Activated CD4-positive, alpha-beta T cell treated with anti-CD3 and anti-CD28 coated beads, Interleukin-10, Interleukin-2, amounts not matched to agents 100 ng/mL and 50 ng/mL, durations not matched to agents 16 hours and 8 hours (primary cell): Measurements from ENCODE around the gene TNNT3.
"Not testable (repeated sequence)": the region's sequence is repeated elsewhere in the genome, so short reads cannot be mapped to it uniquely, and the experiment has no call there.

Experiments used
- DNase-seq: peaks from one replicate; pipeline ENCODE4 v3.0.0-alpha.2; 2020

The TNNT3 gene

GRCh38 chr11:1936072-1936780 is 16.7 kb downstream of the TNNT3 start:
- DNase-seq, result no peak

GRCh38 chr11:1936781-1937615 is 17.5 kb downstream of the TNNT3 start:
- DNase-seq, result no peak

GRCh38 chr11:1937616-1938342 is 18.3 kb downstream of the TNNT3 start:
- DNase-seq, result no peak

DNA sequence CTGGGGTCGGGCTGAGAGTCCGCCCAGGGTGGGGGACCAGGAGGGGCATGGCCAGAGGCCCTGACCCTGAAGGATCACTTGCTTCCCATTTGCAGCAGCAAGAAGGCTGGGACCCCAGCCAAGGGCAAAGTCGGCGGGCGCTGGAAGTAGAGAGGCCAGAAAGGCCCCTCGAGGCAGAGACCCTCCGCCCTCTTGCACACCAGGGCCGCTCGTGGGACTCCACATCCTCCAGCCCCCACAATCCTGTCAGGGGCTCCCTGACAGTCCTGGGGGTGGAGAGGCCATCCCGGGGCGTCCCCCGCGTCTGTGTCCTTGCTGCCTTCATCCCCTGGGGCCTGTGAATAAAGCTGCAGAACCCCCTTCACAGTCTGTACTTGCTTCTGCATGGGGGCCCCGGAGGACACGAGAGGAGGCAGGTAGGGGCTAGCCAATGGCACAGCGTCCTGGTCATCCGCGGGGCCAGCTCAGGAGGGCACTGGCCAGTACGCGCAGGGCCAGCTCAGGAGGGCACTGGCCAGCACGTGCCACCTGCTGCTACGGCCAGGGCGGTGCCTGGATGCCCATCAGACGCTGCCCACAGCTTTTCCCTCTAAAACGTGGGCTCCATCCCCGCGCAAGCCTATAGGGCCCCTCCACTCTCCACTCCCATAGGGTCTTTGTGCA is 19.0 kb downstream of the TNNT3 start:
- no peak for DNase-seq

DNA sequence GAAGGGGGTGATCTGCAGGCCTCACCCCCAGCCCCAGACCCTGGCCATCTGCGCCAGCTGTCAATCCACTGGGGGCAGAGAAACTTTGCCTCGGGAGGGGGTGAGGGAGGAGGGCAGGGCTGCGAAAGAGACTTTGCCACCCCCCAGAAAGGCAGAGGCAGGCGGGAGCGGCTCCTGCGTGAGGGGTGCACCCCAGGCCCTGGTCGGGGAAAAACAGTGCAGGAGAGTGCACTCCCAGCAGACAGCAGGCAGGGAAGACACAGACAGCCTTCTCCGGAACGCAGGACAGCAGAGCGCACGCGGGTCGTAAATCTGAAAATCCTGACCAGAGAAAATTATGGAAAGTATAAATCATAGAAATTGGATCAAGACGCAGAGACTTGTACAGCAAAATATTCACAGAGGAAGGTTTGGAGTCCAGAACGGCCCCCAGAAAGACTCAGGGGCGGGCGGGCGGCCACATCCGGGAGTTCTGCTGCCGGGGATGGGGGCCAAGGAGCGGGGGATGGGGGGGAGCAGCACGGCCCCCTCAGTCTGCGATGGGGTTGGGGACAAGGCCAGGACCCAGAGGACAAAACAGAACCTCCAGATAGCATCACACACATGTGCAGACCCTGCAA is 19.6 kb downstream of the TNNT3 start:
- DNase-seq, result no peak

DNA sequence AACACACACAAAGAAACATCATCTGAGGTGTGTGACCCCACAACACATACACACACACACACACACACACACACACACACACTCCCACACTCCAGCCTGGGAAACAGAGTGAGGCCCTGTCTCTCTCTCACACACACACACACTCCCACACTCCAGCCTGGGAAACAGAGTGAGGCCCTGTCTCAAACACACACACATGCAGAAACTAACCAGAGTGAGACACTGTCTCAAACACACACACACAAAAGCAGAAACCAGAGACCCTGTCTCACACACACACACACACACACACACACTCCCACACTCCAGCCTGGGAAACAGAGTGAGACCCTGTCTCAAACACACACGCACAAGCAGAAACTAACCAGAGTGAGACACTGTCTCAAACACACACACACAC is 20.3 kb downstream of the TNNT3 start:
- DNase-seq, result not testable (repeated sequence)

GRCh38 chr11:1942558-1943260 is 23.2 kb downstream of the TNNT3 start:
- DNase-seq, result no peak

- no peak for DNase-seq
These were observed 24.1 kb downstream of the TNNT3 start for GRCh38 chr11:1943576-1943975.

GRCh38 chr11:1943977-1944376 is 24.5 kb downstream of the TNNT3 start:
- no peak for DNase-seq

GRCh38 chr11:1946812-1947484 is 27.4 kb downstream of the TNNT3 start, which contains the start of gene MRPL23:
Gene MRPL23 (plus strand): TSS chr11:1947332. CDS start chr11:1947363, 31 bp downstream.
- no peak for DNase-seq

GRCh38 chr11:1947592-1948237 is 28.2 kb downstream of the TNNT3 start:
- DNase-seq, result no peak

DNA sequence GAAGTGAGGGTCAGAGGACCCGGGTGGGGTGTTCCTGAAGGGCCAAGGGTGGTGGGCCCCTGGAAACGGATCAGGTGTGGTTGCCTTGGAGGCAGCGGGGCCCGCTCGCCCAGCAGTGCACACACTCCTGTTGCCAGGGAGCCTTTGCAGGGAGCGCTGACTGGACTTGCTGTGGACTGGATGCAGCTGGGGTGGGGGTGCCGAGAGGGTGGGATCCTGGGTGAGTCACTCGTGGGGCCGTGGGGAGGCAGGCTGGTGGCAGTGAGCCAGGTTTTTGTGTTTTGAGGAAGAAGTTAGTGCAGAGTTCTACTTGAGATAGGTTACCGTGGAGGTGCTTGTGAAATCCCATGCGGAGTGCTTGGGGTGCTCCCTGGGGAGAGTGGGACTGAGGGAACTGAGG is 28.9 kb downstream of the TNNT3 start:
- DNase-seq, result no peak

DNA sequence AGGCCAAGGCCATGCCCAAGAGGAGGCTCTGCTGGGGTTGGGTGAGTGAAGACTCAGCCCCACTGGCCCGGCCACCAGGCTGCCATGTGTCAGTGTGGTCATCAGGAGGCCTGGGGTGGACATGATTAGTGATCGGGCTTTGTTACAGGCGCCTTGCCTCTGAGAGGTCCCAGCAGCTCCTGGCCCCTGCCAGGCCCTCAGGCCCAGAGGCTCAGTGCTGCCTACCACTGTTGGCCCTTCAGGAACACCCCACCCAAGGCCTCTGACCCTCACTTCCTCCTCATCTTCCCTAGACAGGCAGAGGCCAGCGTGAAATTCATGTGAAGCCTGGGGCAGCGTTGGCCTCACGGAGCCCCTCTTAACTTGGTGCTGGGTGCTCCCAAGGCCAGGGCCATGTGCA is 29.8 kb downstream of the TNNT3 start:
- DNase-seq, result no peak

GRCh38 chr11:1949922-1950321 is 30.4 kb downstream of the TNNT3 start:
- no peak for DNase-seq

DNA sequence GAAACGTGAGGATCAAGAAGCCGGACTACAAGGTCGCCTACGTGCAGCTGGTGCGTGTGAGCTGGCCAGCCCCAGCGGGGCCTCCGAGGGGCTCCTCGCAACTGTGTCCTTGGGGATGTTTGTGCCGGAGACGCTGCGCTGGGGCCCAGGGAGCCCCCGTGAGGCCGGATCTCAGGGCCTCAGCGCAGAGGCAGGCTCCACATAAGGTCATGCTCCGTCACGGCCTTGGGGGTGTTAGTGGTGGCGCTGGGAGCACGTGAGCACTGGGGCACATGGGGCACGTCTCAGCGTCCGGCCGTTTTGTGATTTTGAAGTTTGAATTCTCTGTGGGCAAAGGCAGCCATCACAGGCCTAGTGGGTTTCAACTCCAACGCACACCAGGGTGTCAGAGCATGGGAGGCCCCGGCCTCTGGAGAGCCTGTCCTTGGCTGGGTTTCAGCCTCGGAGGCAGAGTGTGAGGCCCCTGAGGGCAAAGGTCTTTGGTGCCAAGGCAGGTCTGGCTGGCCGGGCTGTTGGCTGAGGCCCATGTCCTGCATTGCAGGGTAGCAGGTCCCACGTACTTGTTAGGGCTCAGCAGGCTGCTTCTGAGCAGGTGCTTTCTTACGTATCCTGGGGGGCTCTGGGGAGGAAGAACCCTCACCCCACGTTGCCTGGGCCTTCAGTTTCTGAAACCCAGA is 33.4 kb downstream of the TNNT3 start:
- no peak for DNase-seq

DNA sequence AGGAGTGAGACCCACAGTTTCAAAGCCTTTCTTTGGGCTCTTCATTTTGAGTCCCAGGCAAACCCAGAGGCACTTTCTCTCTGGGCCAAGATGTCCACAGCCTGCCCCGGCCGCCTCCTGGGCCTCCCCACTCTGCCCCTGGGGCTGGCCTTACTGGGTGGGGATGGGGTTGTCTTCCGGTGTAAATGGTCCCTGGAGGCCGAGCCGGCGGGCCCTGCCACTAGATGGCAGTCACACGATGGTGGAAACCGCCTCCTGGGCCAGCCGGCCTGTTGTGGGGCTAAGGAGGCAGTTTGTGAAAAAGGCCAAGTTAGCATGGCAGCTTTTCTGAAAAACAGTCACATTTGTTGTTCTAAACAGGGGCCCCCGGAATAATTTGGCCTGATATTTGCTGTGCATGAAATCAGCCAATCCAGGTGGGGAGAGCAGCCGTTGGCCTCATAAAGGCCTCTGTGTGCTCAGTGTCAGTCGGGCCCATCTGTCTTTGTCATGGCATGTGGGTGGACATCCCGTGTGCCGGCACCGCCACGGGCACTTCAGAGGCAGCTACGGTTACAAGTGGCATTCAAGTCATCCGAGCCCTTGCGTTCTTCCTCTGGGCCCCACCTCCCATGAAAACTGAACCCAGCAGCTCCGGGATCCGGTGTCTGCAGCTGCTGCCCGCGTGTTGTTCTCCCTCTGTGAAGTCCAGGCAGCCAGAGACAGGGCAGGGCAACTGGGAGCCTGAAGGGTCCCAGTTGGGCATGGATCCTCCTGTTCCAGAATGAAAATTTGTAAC is 34.2 kb downstream of the TNNT3 start:
- peak; percentile 18 for DNase-seq

DNA sequence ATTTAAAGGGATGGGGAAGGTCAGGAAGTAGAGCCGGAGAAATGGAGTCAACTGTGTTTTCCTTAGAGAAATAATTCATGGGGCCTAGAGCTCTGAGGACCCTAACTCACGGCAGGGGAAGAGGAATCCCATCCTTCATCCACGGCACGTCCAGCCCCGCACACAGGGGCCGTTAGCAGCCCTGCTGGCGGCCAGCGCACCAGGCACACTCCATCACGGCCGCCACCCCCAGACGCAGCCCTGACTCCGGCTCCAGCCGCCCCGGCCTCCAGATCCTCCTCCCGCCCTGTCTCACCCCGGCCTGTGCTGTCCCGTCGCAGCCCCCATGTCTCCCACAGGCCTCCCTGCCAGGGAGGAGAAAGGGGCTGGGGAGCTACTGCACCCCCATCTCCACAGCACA is 38.9 kb downstream of the TNNT3 start:
- DNase-seq, result no peak

GRCh38 chr11:1959786-1960185 is 40.3 kb downstream of the TNNT3 start:
- DNase-seq, result no peak

DNA sequence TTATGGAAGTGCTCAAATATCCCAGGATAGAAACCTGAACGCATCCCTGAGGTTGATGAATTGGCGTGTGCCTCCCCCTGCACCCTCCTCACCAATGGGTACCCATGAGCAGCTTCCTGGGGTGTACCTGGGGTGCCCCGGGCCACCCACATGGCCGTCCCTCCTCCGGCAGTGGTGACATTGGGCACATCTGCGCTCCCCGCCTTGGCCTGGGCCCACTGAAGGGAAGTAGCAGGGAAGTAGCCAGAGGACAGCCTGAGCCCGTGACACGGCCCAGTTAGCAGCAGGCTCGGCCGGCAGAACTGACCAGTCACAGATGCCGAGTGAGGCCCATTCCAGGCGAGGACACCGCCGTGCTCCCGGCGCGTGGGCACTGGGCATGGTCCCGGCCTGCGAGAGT is 44.4 kb downstream of the TNNT3 start:
- DNase-seq, result no peak
